A673 (cell line): ENCODE data around the gene DUSP14.

Source experiments
- EZH2 ChIP-seq: fragments of 200-600 bp; sonication (generic); IDR thresholded peaks from 2 replicates; pipeline ENCODE4 v1.6.1; 2017; ENCODE audit warnings: borderline replicate concordance, low read depth, mild to moderate bottlenecking, mixed read lengths, antibody characterized with exemption, low read length; ENCODE audit not compliant: poor library complexity, severe bottlenecking
- TF ChIP-seq, protein P1 (sequence below): fragments of 300-800, 200-600 bp; sonication (generic); conservative IDR thresholded peaks from 2 replicates; pipeline ENCODE4 v1.5.1; 2017; ENCODE audit warnings: low read depth, mild to moderate bottlenecking, antibody characterized with exemption, low read length, moderate library complexity, mixed read lengths

DNA sequence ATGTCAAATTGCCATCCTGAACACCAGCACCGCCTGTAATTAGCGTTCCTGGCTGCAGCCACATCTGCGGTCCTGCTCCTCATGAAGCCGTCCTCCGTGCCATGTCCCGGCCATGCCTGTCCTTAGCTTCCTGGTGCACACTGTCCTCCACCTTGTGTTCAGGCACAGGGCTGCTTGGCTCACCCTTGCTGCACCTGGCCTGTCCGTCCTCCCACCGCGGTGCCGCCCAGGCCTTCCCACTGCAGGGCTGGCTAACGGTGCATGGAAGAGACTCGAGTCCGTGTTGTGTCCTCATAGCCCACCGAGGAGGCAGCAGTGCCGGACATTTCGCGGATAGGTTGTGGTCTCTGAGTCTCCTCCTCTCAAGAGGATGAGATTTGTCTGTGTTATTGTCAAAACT is 20.4 kb downstream of the DUSP14 start:
- TF ChIP-seq, protein P1, sequence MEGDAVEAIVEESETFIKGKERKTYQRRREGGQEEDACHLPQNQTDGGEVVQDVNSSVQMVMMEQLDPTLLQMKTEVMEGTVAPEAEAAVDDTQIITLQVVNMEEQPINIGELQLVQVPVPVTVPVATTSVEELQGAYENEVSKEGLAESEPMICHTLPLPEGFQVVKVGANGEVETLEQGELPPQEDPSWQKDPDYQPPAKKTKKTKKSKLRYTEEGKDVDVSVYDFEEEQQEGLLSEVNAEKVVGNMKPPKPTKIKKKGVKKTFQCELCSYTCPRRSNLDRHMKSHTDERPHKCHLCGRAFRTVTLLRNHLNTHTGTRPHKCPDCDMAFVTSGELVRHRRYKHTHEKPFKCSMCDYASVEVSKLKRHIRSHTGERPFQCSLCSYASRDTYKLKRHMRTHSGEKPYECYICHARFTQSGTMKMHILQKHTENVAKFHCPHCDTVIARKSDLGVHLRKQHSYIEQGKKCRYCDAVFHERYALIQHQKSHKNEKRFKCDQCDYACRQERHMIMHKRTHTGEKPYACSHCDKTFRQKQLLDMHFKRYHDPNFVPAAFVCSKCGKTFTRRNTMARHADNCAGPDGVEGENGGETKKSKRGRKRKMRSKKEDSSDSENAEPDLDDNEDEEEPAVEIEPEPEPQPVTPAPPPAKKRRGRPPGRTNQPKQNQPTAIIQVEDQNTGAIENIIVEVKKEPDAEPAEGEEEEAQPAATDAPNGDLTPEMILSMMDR: no peak
- TF ChIP-seq EZH2: no peak
